DND-41 (cell line): ENCODE measurements around the gene SELENOI.
A peak's percentile ranks its signal among the peaks of the same experiment; 100 is the strongest.
"Not testable (repeated sequence)": the region's sequence is repeated elsewhere in the genome, so short reads cannot be mapped to it uniquely, and the experiment has no call there.

Source experiments
- ATAC-seq: fragments of 200-7000 bp; cut with Tn5 transposase; 3 replicates; pipeline ENCODE4 v1.9.1; 2021; ENCODE audit warnings: low read depth; ENCODE audit not compliant: insufficient read depth
- DNase-seq: peaks from one replicate; pipeline ENCODE4 v3.0.0-alpha.2; 2020
- H2AFZ ChIP-seq: 2 replicates; pipeline ENCODE4 v1.6.0; 2012; ENCODE audit warnings: low read depth, low read length
- H3K27ac ChIP-seq: 2 replicates; pipeline ENCODE4 v1.5.1; 2012; ENCODE audit warnings: low read length, inconsistent platforms
- H3K27me3 ChIP-seq: fragments of 200-600 bp; sonication (generic); 2 replicates; pipeline ENCODE4 v1.6.0; 2012; ENCODE audit warnings: low read length, mild to moderate bottlenecking, inconsistent platforms; ENCODE audit not compliant: insufficient read depth, poor library complexity
- H3K36me3 ChIP-seq: 2 replicates; pipeline ENCODE4 v1.5.1; 2012; ENCODE audit warnings: low read length, inconsistent platforms; ENCODE audit not compliant: insufficient read depth
- H3K4me1 ChIP-seq: 2 replicates; pipeline ENCODE4 v1.5.1; 2012; ENCODE audit warnings: mild to moderate bottlenecking, low read length; ENCODE audit not compliant: insufficient read depth
- H3K4me2 ChIP-seq: 2 replicates; pipeline ENCODE4 v1.6.0; 2012; ENCODE audit warnings: mild to moderate bottlenecking, moderate library complexity, low read length, inconsistent platforms; ENCODE audit not compliant: insufficient read depth
- H3K4me3 ChIP-seq, 2 experiments: fragments of 200-600 bp in 1 of 2; shearing (Covaris generic) in 1 of 2; 2 replicates each; pipeline ENCODE4 v1.5.1; 2012 to 2016; ENCODE audit warnings: inconsistent platforms in 2 of 2, low read length in 2 of 2, mild to moderate bottlenecking in 2 of 2, low read depth in 1 of 2, moderate library complexity in 1 of 2
- H3K79me2 ChIP-seq: 2 replicates; pipeline ENCODE4 v1.6.0; 2012; ENCODE audit warnings: low read length, inconsistent platforms; ENCODE audit not compliant: insufficient read depth
- H3K9ac ChIP-seq: 2 replicates; pipeline ENCODE4 v1.6.0; 2012; ENCODE audit warnings: low read depth, mild to moderate bottlenecking, inconsistent platforms, low read length, moderate library complexity
- H3K9me3 ChIP-seq: 2 replicates; pipeline ENCODE4 v1.5.1; 2012; ENCODE audit warnings: low read length, moderate library complexity, mild to moderate bottlenecking, inconsistent platforms; ENCODE audit not compliant: insufficient read depth, severe bottlenecking
- H4K20me1 ChIP-seq: 2 replicates; pipeline ENCODE4 v1.6.0; 2012; ENCODE audit warnings: low read length; ENCODE audit not compliant: insufficient read depth
- EZH2 ChIP-seq: IDR thresholded peaks from 3 replicates; pipeline ENCODE4 v1.6.1; 2012; ENCODE audit warnings: borderline replicate concordance, low read depth, mild to moderate bottlenecking, moderate library complexity, low read length, inconsistent platforms; ENCODE audit not compliant: severe bottlenecking
- TF ChIP-seq, protein P1 (sequence below): IDR thresholded peaks from 2 replicates; pipeline ENCODE4 v1.5.1; 2012; ENCODE audit warnings: borderline replicate concordance, low read length, moderate library complexity, mild to moderate bottlenecking; ENCODE audit not compliant: poor library complexity, severe bottlenecking; ENCODE audit errors: extremely low read depth

SELENOI gene

DNA sequence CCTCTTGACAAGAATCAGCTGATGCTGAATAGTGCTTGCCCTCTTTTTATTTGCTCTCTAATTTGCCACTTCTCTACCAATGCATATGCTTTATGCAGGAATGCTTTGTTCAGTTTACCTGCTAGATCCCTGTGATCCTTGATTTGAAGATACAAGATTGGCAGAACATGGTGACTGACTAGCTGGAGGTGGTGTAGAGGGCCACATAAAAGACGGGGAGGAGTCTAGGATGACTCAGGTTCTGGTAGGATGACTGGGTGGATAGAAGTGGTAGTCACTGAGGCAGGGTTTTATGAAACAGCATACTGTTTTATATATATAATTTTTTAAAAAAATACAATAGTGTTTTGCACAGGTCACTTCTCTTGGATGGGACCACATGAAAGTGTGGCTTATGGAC, 6.9 kb downstream of the SELENOI start:
- DNase-seq (no peak), ATAC-seq (peak; percentile 47; the same call in 1 of the 3 replicates)
- H3K9ac ChIP-seq = no peak overlapping the region
- no peak overlapping the region for H3K4me2 ChIP-seq
- no peaks in the 10 kb centered on the region for H3K27me3 ChIP-seq
- no peak overlapping the region for H3K4me3 ChIP-seq
- H3K4me1 ChIP-seq = peaks cover 9% of the 10 kb centered on the region
- no peak overlapping the region for H2AFZ ChIP-seq
- peaks cover 99% of the 10 kb centered on the region for H3K79me2 ChIP-seq
- no peaks in the 10 kb centered on the region for H3K9me3 ChIP-seq
- TF ChIP-seq, protein P1, sequence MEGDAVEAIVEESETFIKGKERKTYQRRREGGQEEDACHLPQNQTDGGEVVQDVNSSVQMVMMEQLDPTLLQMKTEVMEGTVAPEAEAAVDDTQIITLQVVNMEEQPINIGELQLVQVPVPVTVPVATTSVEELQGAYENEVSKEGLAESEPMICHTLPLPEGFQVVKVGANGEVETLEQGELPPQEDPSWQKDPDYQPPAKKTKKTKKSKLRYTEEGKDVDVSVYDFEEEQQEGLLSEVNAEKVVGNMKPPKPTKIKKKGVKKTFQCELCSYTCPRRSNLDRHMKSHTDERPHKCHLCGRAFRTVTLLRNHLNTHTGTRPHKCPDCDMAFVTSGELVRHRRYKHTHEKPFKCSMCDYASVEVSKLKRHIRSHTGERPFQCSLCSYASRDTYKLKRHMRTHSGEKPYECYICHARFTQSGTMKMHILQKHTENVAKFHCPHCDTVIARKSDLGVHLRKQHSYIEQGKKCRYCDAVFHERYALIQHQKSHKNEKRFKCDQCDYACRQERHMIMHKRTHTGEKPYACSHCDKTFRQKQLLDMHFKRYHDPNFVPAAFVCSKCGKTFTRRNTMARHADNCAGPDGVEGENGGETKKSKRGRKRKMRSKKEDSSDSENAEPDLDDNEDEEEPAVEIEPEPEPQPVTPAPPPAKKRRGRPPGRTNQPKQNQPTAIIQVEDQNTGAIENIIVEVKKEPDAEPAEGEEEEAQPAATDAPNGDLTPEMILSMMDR = no peak
- TF ChIP-seq EZH2 = no peak
- H3K36me3 ChIP-seq = peaks cover 3% of the 10 kb centered on the region; the same call in 1 of the 2 replicates
- H3K27ac ChIP-seq = no peak overlapping the region
- peaks cover 61% of the 10 kb centered on the region; the same call in 1 of the 2 replicates for H4K20me1 ChIP-seq

DNA sequence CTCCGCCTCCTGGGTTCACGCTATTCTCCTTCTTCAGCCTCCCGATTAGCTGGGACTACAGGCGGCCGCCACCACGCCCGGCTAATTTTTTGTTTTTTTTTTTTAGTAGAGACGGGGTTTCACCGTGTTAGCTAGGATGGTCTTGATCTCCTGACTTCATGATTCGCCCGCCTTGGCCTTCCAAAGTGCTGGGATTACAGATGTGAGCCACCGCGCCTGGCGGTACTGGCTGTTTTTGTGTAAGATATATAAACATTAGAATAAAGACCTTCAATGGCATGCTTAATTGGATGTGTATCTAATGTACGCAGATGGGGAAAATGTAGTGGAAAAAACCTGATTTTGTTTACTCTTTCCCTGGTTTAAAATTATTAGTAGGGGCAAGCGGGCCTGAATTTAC, 8.5 kb downstream of the SELENOI start:
- Histone ChIP-seq H3K79me2 (peaks cover 99% of the 10 kb centered on the region), H4K20me1 (peaks cover 76% of the 10 kb centered on the region; the same call in 1 of the 2 replicates)
- not testable (repeated sequence) for H3K4me3 ChIP-seq, H3K36me3 ChIP-seq, DNase-seq, ATAC-seq, H3K4me2 ChIP-seq, H3K9me3 ChIP-seq, H3K27ac ChIP-seq, H3K9ac ChIP-seq, H3K27me3 ChIP-seq, H3K4me1 ChIP-seq, H2AFZ ChIP-seq

DNA sequence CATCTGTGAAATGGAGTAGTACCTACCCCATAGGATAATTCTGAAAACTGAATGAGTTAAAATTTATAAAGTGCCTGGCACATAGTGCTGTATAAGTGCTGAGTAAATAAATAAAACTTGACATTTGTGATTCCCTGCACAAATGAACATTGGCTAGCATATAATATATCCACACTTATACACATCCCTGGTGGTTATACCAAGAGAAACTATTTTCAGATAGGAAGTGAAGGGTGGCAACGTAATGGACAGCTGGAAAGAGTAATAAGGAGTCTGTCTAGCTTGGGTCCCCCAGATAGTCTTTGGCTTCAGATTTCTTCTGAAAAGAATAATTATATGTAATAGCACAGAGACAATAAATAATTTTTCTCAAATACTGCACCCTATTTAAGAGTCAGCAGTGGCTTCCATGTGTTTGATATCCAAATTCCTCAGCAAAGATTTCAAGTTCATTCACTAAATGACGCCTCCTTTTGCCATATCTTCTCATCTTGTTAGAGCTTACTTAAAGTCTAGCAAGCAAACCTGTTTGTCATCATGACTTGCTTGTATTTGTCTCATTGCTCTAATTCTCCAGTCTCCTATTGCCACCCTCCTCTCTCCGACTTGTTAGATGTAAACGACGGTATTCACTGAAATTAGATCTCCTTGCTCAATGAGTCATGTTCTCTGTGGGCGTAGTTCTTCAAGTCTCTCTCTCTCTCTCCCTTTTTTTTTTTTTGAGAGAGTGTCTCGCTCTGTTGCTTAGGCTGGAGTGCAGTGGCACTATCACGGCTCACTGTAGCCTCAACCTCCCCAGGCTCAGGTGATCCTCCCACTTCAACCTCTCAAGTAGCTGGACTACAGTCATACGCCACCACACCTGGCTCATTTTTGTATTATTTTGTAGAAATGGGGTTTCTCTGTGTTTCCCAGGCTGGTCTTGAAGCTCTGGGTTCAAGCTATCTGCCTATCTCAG, 9.4 kb downstream of the SELENOI start:
- no peak for ATAC-seq
- no peak overlapping the region for H3K4me3 ChIP-seq

DNA sequence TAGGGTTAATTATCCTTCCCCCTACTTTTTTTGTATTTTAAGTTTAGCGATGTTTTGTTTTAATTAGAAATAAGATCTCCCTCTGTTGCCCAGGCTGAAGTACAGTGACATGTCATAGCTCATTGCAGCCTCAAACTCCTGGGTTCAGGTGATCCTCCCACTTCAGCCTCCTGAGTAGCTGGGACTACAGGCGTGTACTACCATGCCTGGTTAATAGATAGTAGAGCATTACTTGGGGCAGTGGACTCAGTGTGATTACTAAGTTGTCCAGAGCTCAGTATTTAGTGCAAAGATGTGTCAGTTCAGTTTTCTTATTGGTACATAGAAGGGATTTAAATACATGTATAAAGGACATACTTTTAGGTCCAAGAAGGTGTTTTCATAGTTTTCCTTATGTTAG, 10.2 kb downstream of the SELENOI start:
- ATAC-seq = no peak
- peaks cover 99% of the 10 kb centered on the region for H3K79me2 ChIP-seq
- no peak overlapping the region for H3K9ac ChIP-seq
- peaks cover 3% of the 10 kb centered on the region; the same call in 1 of the 2 replicates for H3K36me3 ChIP-seq
- no peak overlapping the region for H3K4me3 ChIP-seq
- H2AFZ ChIP-seq = no peak overlapping the region
- DNase-seq = no peak
- H3K27me3 ChIP-seq = no peaks in the 10 kb centered on the region
- H3K4me1 ChIP-seq = no peaks in the 10 kb centered on the region
- H3K9me3 ChIP-seq = no peaks in the 10 kb centered on the region
- H3K27ac ChIP-seq = no peak overlapping the region
- TF ChIP-seq, protein P1 = no peak
- no peak for TF ChIP-seq EZH2
- H3K4me2 ChIP-seq = no peak overlapping the region
- peaks cover 83% of the 10 kb centered on the region; the same call in 1 of the 2 replicates for H4K20me1 ChIP-seq

More for the DNA sequence above, 9.4 kb downstream of the SELENOI start:
- Histone ChIP-seq H3K27me3 (no peaks in the 10 kb centered on the region), H3K9ac (no peak overlapping the region), H2AFZ (no peak overlapping the region), H3K79me2 (peaks cover 99% of the 10 kb centered on the region), H3K27ac (no peak overlapping the region), H3K36me3 (peaks cover 3% of the 10 kb centered on the region; the same call in 1 of the 2 replicates), H3K9me3 (no peaks in the 10 kb centered on the region), H3K4me1 (no peaks in the 10 kb centered on the region), H3K4me2 (no peak overlapping the region), H4K20me1 (peaks cover 82% of the 10 kb centered on the region; the same call in 1 of the 2 replicates)
- TF ChIP-seq, protein P1 = no peak
- TF ChIP-seq EZH2 = no peak
- DNase-seq = no peak
